ENCODE data around the gene ZSCAN25. TPM values are rescaled to one million over a fixed set of nuclear protein-coding genes. Genes with fewer than 3 reads are reported as not detected.

Gene ZSCAN25
- total and polyA plus RNA-seq, 2 donors = 9.8 to 16.7 TPM

- Histone ChIP-seq H3K4me3 (ENCODE audit: low read length in 2 of 2) (no peak overlapping the region), H3K36me3 (ENCODE audit: control insufficient read depth in 2 of 2, insufficient read depth in 2 of 2, low read length in 1 of 2) (no peaks in the 10 kb centered on the region), H3K4me1 (ENCODE audit: control insufficient read depth in 2 of 2, insufficient read depth in 2 of 2, low read length in 2 of 2) (no peaks in the 10 kb centered on the region), H3K9me3 (ENCODE audit: control insufficient read depth in 2 of 2, insufficient read depth in 1 of 2, low read length in 1 of 2) (no peaks in the 10 kb centered on the region), H3K27me3 (ENCODE audit: control insufficient read depth in 2 of 2, insufficient read depth in 1 of 2, low read length in 1 of 2) (no peaks in the 10 kb centered on the region), H3K27ac (ENCODE audit: low read depth in 1 of 2, low read length in 1 of 2) (no peak overlapping the region)
- WGBS = 82% methylated on average over 2 of the region's 2 CpGs
- no peak for DNase-seq (ENCODE audit: low read depth in 6 of 9, low spot score in 9 of 9)
Observed at GRCh38 chr7:99667179-99667578, 50.4 kb downstream of the ZSCAN25 start.

GRCh38 chr7:99668541-99668940 is 51.8 kb downstream of the ZSCAN25 start:
- Histone ChIP-seq H3K36me3 (ENCODE audit: control insufficient read depth in 2 of 2, insufficient read depth in 2 of 2, low read length in 1 of 2) (no peaks in the 10 kb centered on the region), H3K4me1 (ENCODE audit: control insufficient read depth in 2 of 2, insufficient read depth in 2 of 2, low read length in 2 of 2) (no peaks in the 10 kb centered on the region), H3K27ac (ENCODE audit: low read depth in 1 of 2, low read length in 1 of 2) (no peak overlapping the region), H3K9me3 (ENCODE audit: control insufficient read depth in 2 of 2, insufficient read depth in 1 of 2, low read length in 1 of 2) (no peaks in the 10 kb centered on the region), H3K27me3 (ENCODE audit: control insufficient read depth in 2 of 2, insufficient read depth in 1 of 2, low read length in 1 of 2) (no peaks in the 10 kb centered on the region), H3K4me3 (ENCODE audit: low read length in 2 of 2) (no peak overlapping the region)
- no peak for DNase-seq (ENCODE audit: low read depth in 6 of 9, low spot score in 9 of 9)
- 99% methylated on average over 8 of the region's 8 CpGs for WGBS

GRCh38 chr7:99669782-99670181 is 53.0 kb downstream of the ZSCAN25 start:
- H3K9me3 ChIP-seq (ENCODE audit: control insufficient read depth in 2 of 2, insufficient read depth in 1 of 2, low read length in 1 of 2) = no peaks in the 10 kb centered on the region
- 97% methylated on average over 3 of the region's 3 CpGs for WGBS
- no peak overlapping the region for H3K4me3 ChIP-seq (ENCODE audit: low read length in 2 of 2)
- H3K36me3 ChIP-seq (ENCODE audit: control insufficient read depth in 2 of 2, insufficient read depth in 2 of 2, low read length in 1 of 2) = no peaks in the 10 kb centered on the region
- H3K27ac ChIP-seq (ENCODE audit: low read depth in 1 of 2, low read length in 1 of 2) = no peak overlapping the region
- H3K27me3 ChIP-seq (ENCODE audit: control insufficient read depth in 2 of 2, insufficient read depth in 1 of 2, low read length in 1 of 2) = no peaks in the 10 kb centered on the region
- H3K4me1 ChIP-seq (ENCODE audit: control insufficient read depth in 2 of 2, insufficient read depth in 2 of 2, low read length in 2 of 2) = no peaks in the 10 kb centered on the region
- DNase-seq (ENCODE audit: low read depth in 6 of 9, low spot score in 9 of 9) = no peak

- Histone ChIP-seq H3K4me3 (ENCODE audit: low read length in 2 of 2) (no peak overlapping the region), H3K27me3 (ENCODE audit: control insufficient read depth in 2 of 2, insufficient read depth in 1 of 2, low read length in 1 of 2) (no peaks in the 10 kb centered on the region), H3K27ac (ENCODE audit: low read depth in 1 of 2, low read length in 1 of 2) (no peak overlapping the region), H3K9me3 (ENCODE audit: control insufficient read depth in 2 of 2, insufficient read depth in 1 of 2, low read length in 1 of 2) (no peaks in the 10 kb centered on the region), H3K36me3 (ENCODE audit: control insufficient read depth in 2 of 2, insufficient read depth in 2 of 2, low read length in 1 of 2) (no peaks in the 10 kb centered on the region), H3K4me1 (ENCODE audit: control insufficient read depth in 2 of 2, insufficient read depth in 2 of 2, low read length in 2 of 2) (no peaks in the 10 kb centered on the region)
- DNase-seq (ENCODE audit: low read depth in 6 of 9, low spot score in 9 of 9) = no peak
- 96% methylated on average over 7 of the region's 7 CpGs for WGBS
Observed at GRCh38 chr7:99672573-99672972, 55.8 kb downstream of the ZSCAN25 start.

GRCh38 chr7:99674995-99675742 is 58.4 kb downstream of the ZSCAN25 start:
- Histone ChIP-seq H3K4me1 (ENCODE audit: control insufficient read depth in 2 of 2, insufficient read depth in 2 of 2, low read length in 2 of 2) (no peaks in the 10 kb centered on the region), H3K4me3 (ENCODE audit: low read length in 2 of 2) (no peak overlapping the region), H3K27me3 (ENCODE audit: control insufficient read depth in 2 of 2, insufficient read depth in 1 of 2, low read length in 1 of 2) (no peaks in the 10 kb centered on the region), H3K9me3 (ENCODE audit: control insufficient read depth in 2 of 2, insufficient read depth in 1 of 2, low read length in 1 of 2) (no peaks in the 10 kb centered on the region), H3K36me3 (ENCODE audit: control insufficient read depth in 2 of 2, insufficient read depth in 2 of 2, low read length in 1 of 2) (no peaks in the 10 kb centered on the region), H3K27ac (ENCODE audit: low read depth in 1 of 2, low read length in 1 of 2) (peak overlapping the region; percentile 22 to 68)
- peak in 1 of 9 donors; percentile 13 for DNase-seq (ENCODE audit: low read depth in 6 of 9, low spot score in 9 of 9)
- WGBS = 84% methylated on average over 2 of the region's 2 CpGs

- no peak for DNase-seq (ENCODE audit: low read depth in 6 of 9, low spot score in 9 of 9)
- H3K4me3 ChIP-seq (ENCODE audit: low read length in 2 of 2) = no peak overlapping the region
- no peaks in the 10 kb centered on the region for H3K36me3 ChIP-seq (ENCODE audit: control insufficient read depth in 2 of 2, insufficient read depth in 2 of 2, low read length in 1 of 2)
- H3K27ac ChIP-seq (ENCODE audit: low read depth in 1 of 2, low read length in 1 of 2) = no peak overlapping the region
- no peaks in the 10 kb centered on the region for H3K9me3 ChIP-seq (ENCODE audit: control insufficient read depth in 2 of 2, insufficient read depth in 1 of 2, low read length in 1 of 2)
- H3K4me1 ChIP-seq (ENCODE audit: control insufficient read depth in 2 of 2, insufficient read depth in 2 of 2, low read length in 2 of 2) = no peaks in the 10 kb centered on the region
- H3K27me3 ChIP-seq (ENCODE audit: control insufficient read depth in 2 of 2, insufficient read depth in 1 of 2, low read length in 1 of 2) = no peaks in the 10 kb centered on the region
- WGBS = 96% methylated on average over 4 of the region's 4 CpGs
Observed at GRCh38 chr7:99677013-99677647, 60.4 kb downstream of the ZSCAN25 start.

GRCh38 chr7:99677648-99678045 is 60.9 kb downstream of the ZSCAN25 start:
- Histone ChIP-seq H3K4me1 (ENCODE audit: control insufficient read depth in 2 of 2, insufficient read depth in 2 of 2, low read length in 2 of 2) (no peaks in the 10 kb centered on the region), H3K9me3 (ENCODE audit: control insufficient read depth in 2 of 2, insufficient read depth in 1 of 2, low read length in 1 of 2) (no peaks in the 10 kb centered on the region), H3K4me3 (ENCODE audit: low read length in 2 of 2) (no peak overlapping the region), H3K27me3 (ENCODE audit: control insufficient read depth in 2 of 2, insufficient read depth in 1 of 2, low read length in 1 of 2) (no peaks in the 10 kb centered on the region), H3K27ac (ENCODE audit: low read depth in 1 of 2, low read length in 1 of 2) (no peak overlapping the region), H3K36me3 (ENCODE audit: control insufficient read depth in 2 of 2, insufficient read depth in 2 of 2, low read length in 1 of 2) (no peaks in the 10 kb centered on the region)
- 99% methylated on average over 2 of the region's 2 CpGs for WGBS
- no peak for DNase-seq (ENCODE audit: low read depth in 6 of 9, low spot score in 9 of 9)

GRCh38 chr7:99679032-99679399 is 62.3 kb downstream of the ZSCAN25 start:
- H3K4me1 ChIP-seq (ENCODE audit: control insufficient read depth in 2 of 2, insufficient read depth in 2 of 2, low read length in 2 of 2) = no peaks in the 10 kb centered on the region
- DNase-seq (ENCODE audit: low read depth in 6 of 9, low spot score in 9 of 9) = no peak
- H3K36me3 ChIP-seq (ENCODE audit: control insufficient read depth in 2 of 2, insufficient read depth in 2 of 2, low read length in 1 of 2) = no peaks in the 10 kb centered on the region
- H3K4me3 ChIP-seq (ENCODE audit: low read length in 2 of 2) = no peak overlapping the region
- no peaks in the 10 kb centered on the region for H3K9me3 ChIP-seq (ENCODE audit: control insufficient read depth in 2 of 2, insufficient read depth in 1 of 2, low read length in 1 of 2)
- H3K27me3 ChIP-seq (ENCODE audit: control insufficient read depth in 2 of 2, insufficient read depth in 1 of 2, low read length in 1 of 2) = no peaks in the 10 kb centered on the region
- WGBS = 90% methylated on average over 4 of the region's 4 CpGs
- no peak overlapping the region for H3K27ac ChIP-seq (ENCODE audit: low read depth in 1 of 2, low read length in 1 of 2)

GRCh38 chr7:99679400-99680191 is 62.9 kb downstream of the ZSCAN25 start, which contains the start of gene CYP3A5:
TSS of gene CYP3A5 (minus strand) at chr7:99679996. CDS start at chr7:99679896, 100 bp downstream.
- Histone ChIP-seq H3K9me3 (ENCODE audit: control insufficient read depth in 2 of 2, insufficient read depth in 1 of 2, low read length in 1 of 2) (no peaks in the 10 kb centered on the region), H3K27ac (ENCODE audit: low read depth in 1 of 2, low read length in 1 of 2) (no peak within 1 kb of the TSS), H3K27me3 (ENCODE audit: control insufficient read depth in 2 of 2, insufficient read depth in 1 of 2, low read length in 1 of 2) (no peaks in the 10 kb centered on the region), H3K4me3 (ENCODE audit: low read length in 2 of 2) (no peak within 1 kb of the TSS), H3K4me1 (ENCODE audit: control insufficient read depth in 2 of 2, insufficient read depth in 2 of 2, low read length in 2 of 2) (no peaks in the 10 kb centered on the region), H3K36me3 (ENCODE audit: control insufficient read depth in 2 of 2, insufficient read depth in 2 of 2, low read length in 1 of 2) (no peaks in the 10 kb centered on the region)
- WGBS = 91% methylated on average over 10 of the region's 10 CpGs
- no peak for DNase-seq (ENCODE audit: low read depth in 6 of 9, low spot score in 9 of 9)

Measured in thymus (tissue), 11 donors.